Astrocyte (in vitro differentiated cells and primary cell): ENCODE results near the gene PNPLA6. TPM values are rescaled to one million over a fixed set of nuclear protein-coding genes. Genes with fewer than 3 reads are reported as not detected.

ENCODE experiments used
- DNase-seq: peaks from one replicate; pipeline ENCODE4 v3.0.0-alpha.2; 2010; ENCODE audit warnings: low read depth
- FAIRE-seq: peaks from 2 replicates; lab custom pipeline; 2011; peaks lifted over from hg19 to GRCh38; lab: Jason Lieb, UNC
- H2AFZ ChIP-seq: 2 replicates; pipeline ENCODE4 v1.6.0; 2012; ENCODE audit warnings: low read depth, low read length, inconsistent platforms
- H3K27ac ChIP-seq: 2 replicates; pipeline ENCODE4 v1.5.1; 2011; ENCODE audit warnings: low read depth, low read length, inconsistent platforms
- H3K27me3 ChIP-seq: 2 replicates; pipeline ENCODE4 v1.6.0; 2011; ENCODE audit warnings: low read length, inconsistent platforms; ENCODE audit not compliant: insufficient read depth
- H3K36me3 ChIP-seq: 2 replicates; pipeline ENCODE4 v1.5.1; 2011; ENCODE audit warnings: low read length, inconsistent platforms; ENCODE audit not compliant: insufficient read depth
- H3K4me1 ChIP-seq: 2 replicates; pipeline ENCODE4 v1.5.1; 2011; ENCODE audit warnings: low read length, inconsistent platforms; ENCODE audit not compliant: insufficient read depth
- H3K4me2 ChIP-seq: 2 replicates; pipeline ENCODE4 v1.6.0; 2012; ENCODE audit warnings: low read length, inconsistent platforms
- H3K4me3 ChIP-seq: 2 replicates; pipeline ENCODE4 v1.5.1; 2011; ENCODE audit warnings: low read depth, mild to moderate bottlenecking, low read length, inconsistent platforms; ENCODE audit not compliant: insufficient read depth
- H3K79me2 ChIP-seq: 2 replicates; pipeline ENCODE4 v1.6.0; 2012; ENCODE audit warnings: mild to moderate bottlenecking, low read length, inconsistent platforms; ENCODE audit not compliant: insufficient read depth
- H3K9ac ChIP-seq: 2 replicates; pipeline ENCODE4 v1.6.0; 2012; ENCODE audit warnings: mild to moderate bottlenecking, low read length, inconsistent platforms
- H3K9me3 ChIP-seq: 2 replicates; pipeline ENCODE4 v1.5.1; 2012; ENCODE audit warnings: low read depth, mild to moderate bottlenecking, low read length, inconsistent platforms; ENCODE audit not compliant: insufficient read depth
- H4K20me1 ChIP-seq: 2 replicates; pipeline ENCODE4 v1.6.0; 2012; ENCODE audit warnings: low read length, inconsistent platforms; ENCODE audit not compliant: insufficient read depth
- H3K27ac Mint-ChIP-seq: one replicate; pipeline ENCODE4 v1.8.0; 2021; ENCODE audit warnings: mild to moderate bottlenecking, mixed read lengths; ENCODE audit not compliant: unreplicated experiment
- H3K27me3 Mint-ChIP-seq: one replicate; pipeline ENCODE4 v1.8.0; 2021; ENCODE audit warnings: low read depth, mixed read lengths; ENCODE audit not compliant: unreplicated experiment
- H3K36me3 Mint-ChIP-seq: one replicate; pipeline ENCODE4 v1.8.0; 2021; ENCODE audit warnings: low read depth, mixed read lengths; ENCODE audit not compliant: unreplicated experiment
- H3K4me1 Mint-ChIP-seq: one replicate; pipeline ENCODE4 v1.8.0; 2021; ENCODE audit warnings: low read depth, mixed read lengths; ENCODE audit not compliant: unreplicated experiment
- H3K4me3 Mint-ChIP-seq: one replicate; pipeline ENCODE4 v1.8.0; 2021; ENCODE audit warnings: mild to moderate bottlenecking, moderate library complexity, mixed read lengths; ENCODE audit not compliant: unreplicated experiment
- H3K9me3 Mint-ChIP-seq: one replicate; pipeline ENCODE4 v1.8.0; 2021; ENCODE audit warnings: mild to moderate bottlenecking, mixed read lengths; ENCODE audit not compliant: unreplicated experiment
- EZH2 ChIP-seq: IDR thresholded peaks from 2 replicates; pipeline ENCODE4 v1.6.1; 2012; ENCODE audit warnings: mild to moderate bottlenecking, low read length, inconsistent platforms; ENCODE audit not compliant: insufficient read depth
- total RNA-seq: library from RNA; stranded (reverse); gene quantifications from 2 replicates; pipeline ENCODE4 v1.2.1, GENCODE V29; 2021
- TF ChIP-seq, protein P1 (sequence below): IDR thresholded peaks from 2 replicates; pipeline ENCODE4 v1.5.1; 2011; ENCODE audit warnings: low read depth, mild to moderate bottlenecking, inconsistent platforms, low read length, moderate library complexity; ENCODE audit not compliant: insufficient read depth

Gene PNPLA6
- total RNA-seq, 1 donor from 2014 or later, result 90.2 TPM

DNA sequence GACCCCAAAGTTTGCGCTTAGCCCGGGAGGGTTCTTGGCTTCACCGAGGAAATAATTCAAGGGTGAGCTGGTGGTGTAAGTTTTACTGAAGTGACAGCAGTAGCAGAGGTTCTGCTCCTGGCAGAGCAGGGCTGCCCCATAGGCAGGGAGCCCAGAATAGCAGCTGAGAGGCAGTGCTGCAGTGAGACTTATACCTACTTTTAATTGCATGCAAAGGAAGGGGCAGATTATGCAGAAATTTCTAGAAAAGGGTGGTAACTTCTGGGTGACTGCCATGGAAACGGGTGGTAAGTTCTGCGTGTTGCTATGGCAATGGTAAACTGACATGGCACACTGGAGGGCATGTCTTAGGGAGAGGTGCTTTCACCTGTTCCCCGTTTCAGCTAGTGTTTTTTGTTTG, 42.6 kb downstream of the PNPLA6 start:
- no peaks in the 10 kb centered on the region for H3K36me3 ChIP-seq
- FAIRE-seq (no peak), DNase-seq (no peak)
- no peak overlapping the region for H3K27ac ChIP-seq
- no peak for TF ChIP-seq EZH2
- TF ChIP-seq, protein P1, sequence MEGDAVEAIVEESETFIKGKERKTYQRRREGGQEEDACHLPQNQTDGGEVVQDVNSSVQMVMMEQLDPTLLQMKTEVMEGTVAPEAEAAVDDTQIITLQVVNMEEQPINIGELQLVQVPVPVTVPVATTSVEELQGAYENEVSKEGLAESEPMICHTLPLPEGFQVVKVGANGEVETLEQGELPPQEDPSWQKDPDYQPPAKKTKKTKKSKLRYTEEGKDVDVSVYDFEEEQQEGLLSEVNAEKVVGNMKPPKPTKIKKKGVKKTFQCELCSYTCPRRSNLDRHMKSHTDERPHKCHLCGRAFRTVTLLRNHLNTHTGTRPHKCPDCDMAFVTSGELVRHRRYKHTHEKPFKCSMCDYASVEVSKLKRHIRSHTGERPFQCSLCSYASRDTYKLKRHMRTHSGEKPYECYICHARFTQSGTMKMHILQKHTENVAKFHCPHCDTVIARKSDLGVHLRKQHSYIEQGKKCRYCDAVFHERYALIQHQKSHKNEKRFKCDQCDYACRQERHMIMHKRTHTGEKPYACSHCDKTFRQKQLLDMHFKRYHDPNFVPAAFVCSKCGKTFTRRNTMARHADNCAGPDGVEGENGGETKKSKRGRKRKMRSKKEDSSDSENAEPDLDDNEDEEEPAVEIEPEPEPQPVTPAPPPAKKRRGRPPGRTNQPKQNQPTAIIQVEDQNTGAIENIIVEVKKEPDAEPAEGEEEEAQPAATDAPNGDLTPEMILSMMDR, result no peak
- H3K79me2 ChIP-seq, result no peaks in the 10 kb centered on the region
- H3K4me2 ChIP-seq, result no peak overlapping the region
- no peak overlapping the region for H2AFZ ChIP-seq
- H3K4me3 ChIP-seq, result no peak overlapping the region
- Mint-ChIP-seq H3K36me3 (no peaks in the 10 kb centered on the region), H3K4me1 (no peaks in the 10 kb centered on the region), H3K4me3 (no peak overlapping the region), H3K27me3 (peaks cover 53% of the 10 kb centered on the region), H3K27ac (no peak overlapping the region), H3K9me3 (no peaks in the 10 kb centered on the region)
- no peak overlapping the region for H3K9ac ChIP-seq
- H4K20me1 ChIP-seq, result no peaks in the 10 kb centered on the region
- no peaks in the 10 kb centered on the region for H3K4me1 ChIP-seq
- no peaks in the 10 kb centered on the region for H3K9me3 ChIP-seq
- peaks cover 12% of the 10 kb centered on the region for H3K27me3 ChIP-seq

GRCh38 chr19:7579182-7579581, 43.7 kb downstream of the PNPLA6 start:
- no peak for TF ChIP-seq EZH2
- TF ChIP-seq, protein P1, result no peak
- H3K27ac Mint-ChIP-seq, result no peak overlapping the region
- H3K36me3 ChIP-seq, result no peaks in the 10 kb centered on the region
- H3K9ac ChIP-seq, result no peak overlapping the region
- H2AFZ ChIP-seq, result no peak overlapping the region
- DNase-seq (no peak), FAIRE-seq (no peak)
- H3K4me1 ChIP-seq, result no peaks in the 10 kb centered on the region
- H3K4me2 ChIP-seq, result no peak overlapping the region
- H3K9me3 Mint-ChIP-seq, result no peaks in the 10 kb centered on the region
- no peaks in the 10 kb centered on the region for H3K9me3 ChIP-seq
- peaks cover 12% of the 10 kb centered on the region for H3K27me3 ChIP-seq
- no peak overlapping the region for H3K4me3 Mint-ChIP-seq
- H3K79me2 ChIP-seq, result no peaks in the 10 kb centered on the region
- no peaks in the 10 kb centered on the region for H3K4me1 Mint-ChIP-seq
- no peak overlapping the region for H3K27ac ChIP-seq
- H3K36me3 Mint-ChIP-seq, result no peaks in the 10 kb centered on the region
- H3K4me3 ChIP-seq, result no peak overlapping the region
- peaks cover 54% of the 10 kb centered on the region for H3K27me3 Mint-ChIP-seq
- no peaks in the 10 kb centered on the region for H4K20me1 ChIP-seq

- Histone ChIP-seq H3K79me2 (no peaks in the 10 kb centered on the region), H3K27me3 (peaks cover 5% of the 10 kb centered on the region), H3K4me2 (no peak overlapping the region), H4K20me1 (no peaks in the 10 kb centered on the region), H2AFZ (no peak overlapping the region), H3K27ac (no peak overlapping the region), H3K36me3 (no peaks in the 10 kb centered on the region), H3K4me1 (no peaks in the 10 kb centered on the region), H3K9me3 (no peaks in the 10 kb centered on the region), H3K4me3 (no peak overlapping the region), H3K9ac (no peak overlapping the region)
- Mint-ChIP-seq H3K27ac (no peak overlapping the region), H3K4me3 (no peak overlapping the region), H3K36me3 (no peaks in the 10 kb centered on the region), H3K27me3 (peaks cover 51% of the 10 kb centered on the region), H3K9me3 (no peaks in the 10 kb centered on the region), H3K4me1 (no peaks in the 10 kb centered on the region)
- TF ChIP-seq, protein P1, result no peak
- no peak for TF ChIP-seq EZH2
- no peak for FAIRE-seq
- DNase-seq, result no peak
Measured at GRCh38 chr19:7582446-7582845, 46.9 kb downstream of the PNPLA6 start.
